ENCODE results near the gene BUD23. TPM values are rescaled to one million over a fixed set of nuclear protein-coding genes. Genes with fewer than 3 reads are reported as not detected.

The BUD23 gene
- total RNA-seq, 1 experiment from 2014 or later, result 78.1 TPM

GRCh38 chr7:73649576-73649975 lies 33.8 kb upstream of the BUD23 start:
- Mint-ChIP-seq H3K36me3 (ENCODE audit: insufficient read depth in 1 of 3, low read depth in 3 of 3) (peaks cover 0 to 1% (median 0%) of the 10 kb centered on the region in 3 experiments; a peak in 2 of 7 replicates), H3K9me3 (no peaks in the 10 kb centered on the region; a peak in 2 of 5 replicates), H3K4me3 (peak overlapping the region in 1 of 2 experiments; percentile 64; a peak in 3 of 5 replicates), H3K4me1 (peaks cover 9 to 29% of the 10 kb centered on the region in 2 experiments), H3K27me3 (ENCODE audit: low read depth) (peaks cover 86% of the 10 kb centered on the region), H3K27ac (peak overlapping the region in 1 of 3 experiments; percentile 25; a peak in 1 of 7 replicates)
- no peak overlapping the region for H2BK20ac ChIP-seq (ENCODE audit: low read depth, low read length, poor library complexity, severe bottlenecking)
- H2AK5ac ChIP-seq (ENCODE audit: insufficient read length, low read length), result no peak overlapping the region
- no peak overlapping the region for H4K8ac ChIP-seq (replicated peaks; ENCODE audit: insufficient read length, low read depth, low read length)
- H3K79me1 ChIP-seq (ENCODE audit: insufficient read depth, low read depth, low read length, poor library complexity, severe bottlenecking), result no peaks in the 10 kb centered on the region
- no peak overlapping the region for H2BK5ac ChIP-seq (ENCODE audit: insufficient read length, low read length)
- H4K91ac ChIP-seq (ENCODE audit: insufficient read length, low read depth, low read length), result no peak overlapping the region
- no peak overlapping the region for H3T11ph ChIP-seq (ENCODE audit: low read length)
- H3K27ac ChIP-seq (ENCODE audit: insufficient read length, low read depth, low read length), result no peak overlapping the region
- no peak overlapping the region for H3K56ac ChIP-seq (ENCODE audit: insufficient read length, low read depth, low read length)
- WGBS (ENCODE audit: extremely low coverage, insufficient read length, low lambda C conversion rate), result no CpG with 5 or more reads among the region's 9 CpGs
- peaks cover 4% of the 10 kb centered on the region; the same call in 1 of the 2 replicates for H3K27me3 ChIP-seq (ENCODE audit: insufficient read depth, low read length)
- DNase-seq, result no peak
- H3K18ac ChIP-seq (ENCODE audit: insufficient read length, low read depth, low read length), result no peak overlapping the region
- H3K23ac ChIP-seq (ENCODE audit: insufficient read length, low read depth, low read length), result no peak overlapping the region
- H2BK12ac ChIP-seq (ENCODE audit: insufficient read length, low read depth, low read length), result no peak overlapping the region
- H3K4ac ChIP-seq (ENCODE audit: low read depth, low read length), result no peak overlapping the region
- H3K14ac ChIP-seq (ENCODE audit: insufficient read depth, low read length), result no peak overlapping the region
- no peaks in the 10 kb centered on the region for H4K20me1 ChIP-seq (ENCODE audit: control insufficient read depth, insufficient read depth, insufficient read length)
- no peak overlapping the region for H2AFZ ChIP-seq (ENCODE audit: low read length)
- no peak overlapping the region for H2BK15ac ChIP-seq (ENCODE audit: low read depth, low read length)
- no peak overlapping the region for H3K4me2 ChIP-seq (ENCODE audit: insufficient read depth, insufficient read length, low read length)
- peaks cover 8% of the 10 kb centered on the region for H3K23me2 ChIP-seq (ENCODE audit: insufficient read length, low read depth, low read length, poor library complexity, severe bottlenecking)
- H3K9me3 ChIP-seq (ENCODE audit: control insufficient read depth, low read depth, low read length), result no peaks in the 10 kb centered on the region
- H3K79me2 ChIP-seq (ENCODE audit: insufficient read depth, low read length), result no peaks in the 10 kb centered on the region
- H3K4me1 ChIP-seq (ENCODE audit: insufficient read depth, low read length), result 0 out of 2 replicates have a peak, but pooled peaks cover 3% of the 10 kb centered on the region
- H2BK120ac ChIP-seq (ENCODE audit: low read depth, low read length, poor library complexity, severe bottlenecking), result no peak overlapping the region
- no peak for TF ChIP-seq CTCF (conservative IDR thresholded peaks at IDR 0.05)
- H4K5ac ChIP-seq (ENCODE audit: insufficient read length, low read depth, low read length), result no peak overlapping the region
- no peak overlapping the region for H3K9ac ChIP-seq (ENCODE audit: extremely low read depth, insufficient read length, low read length)
